ENCODE data around the gene NUTM2F.
"Not testable (repeated sequence)": the region's sequence is repeated elsewhere in the genome, so short reads cannot be mapped to it uniquely, and the experiment has no call there.

NUTM2F gene

GRCh38 chr9:94328544-94328943, at the start of gene NUTM2F:
Gene NUTM2F, minus strand, starts transcription at chr9:94328644. Its CDS starts 21 bp downstream, at chr9:94328623.
- DNase-seq (ENCODE audit: low read depth); H3K4me3 ChIP-seq (ENCODE audit: low read depth, low read length): not testable (repeated sequence)

DNA sequence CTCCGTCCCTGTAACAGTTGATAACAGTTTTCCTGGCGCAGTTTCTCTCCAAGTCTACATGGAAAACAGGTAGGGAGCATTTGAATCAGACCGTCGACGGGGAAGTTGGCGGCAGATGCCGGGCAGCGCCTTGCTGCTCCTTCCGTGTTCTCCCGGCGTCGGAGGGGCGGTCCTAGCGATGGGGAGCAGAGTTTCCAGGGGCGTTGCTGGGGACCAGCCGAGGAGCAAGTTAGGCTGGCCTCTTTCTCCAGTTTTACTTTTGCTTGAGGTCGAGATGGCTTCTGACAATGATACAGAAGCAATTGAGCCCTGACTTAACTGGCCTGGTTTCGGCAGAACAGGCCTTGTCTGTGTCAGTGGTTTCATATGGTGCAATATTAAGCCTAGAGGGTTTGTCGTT, 46.8 kb upstream of the NUTM2F start:
- H3K4me3 ChIP-seq (ENCODE audit: low read depth, low read length): peak overlapping the region; percentile 53
- DNase-seq (ENCODE audit: low read depth): not testable (repeated sequence)

GRCh38 chr9:94374176-94375056, 46.0 kb upstream of the NUTM2F start:
- DNase-seq (ENCODE audit: low read depth): peak; percentile 57
- H3K4me3 ChIP-seq (ENCODE audit: low read depth, low read length): peak overlapping the region; percentile 53

DNA sequence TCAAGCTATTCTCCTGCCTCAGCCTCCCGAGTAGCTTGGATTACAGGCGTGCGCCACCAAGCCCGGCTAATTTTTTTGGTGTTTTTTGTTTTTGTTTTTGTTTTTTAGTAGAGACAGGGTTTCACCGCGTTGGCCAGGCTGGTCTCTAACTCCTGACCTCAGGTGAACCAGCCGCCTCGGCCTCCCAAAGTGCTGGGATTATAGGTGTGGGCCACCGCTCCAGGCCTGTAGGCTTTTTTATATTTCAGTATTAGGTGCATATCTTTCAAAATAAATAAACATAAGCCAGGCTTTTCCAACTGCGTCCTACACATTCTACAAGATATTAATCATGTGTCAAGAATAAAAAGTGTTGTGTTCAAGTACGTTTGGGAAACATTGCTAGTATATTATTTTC, 45.3 kb upstream of the NUTM2F start:
- peak overlapping the region; percentile 53 for H3K4me3 ChIP-seq (ENCODE audit: low read depth, low read length)
- not testable (repeated sequence) for DNase-seq (ENCODE audit: low read depth)

DNA sequence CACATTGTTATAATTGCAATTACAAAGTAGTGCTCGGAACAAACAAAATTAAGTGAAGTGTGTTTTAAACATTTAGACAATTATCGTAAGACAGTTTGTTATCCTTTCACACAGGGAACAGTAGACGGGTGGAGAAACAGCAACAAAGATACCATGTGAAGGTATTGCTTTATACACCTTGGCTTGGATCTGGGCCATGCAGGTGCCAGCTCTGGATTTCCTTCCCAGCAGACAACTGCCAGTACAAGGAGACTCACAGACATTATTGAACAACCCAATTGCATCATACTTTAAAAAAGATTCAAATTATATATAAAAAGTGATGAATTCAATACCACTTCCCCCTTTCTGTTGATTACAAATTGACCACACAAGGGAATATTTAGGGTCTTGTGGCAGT, 41.8 kb upstream of the NUTM2F start:
- not testable (repeated sequence) for H3K4me3 ChIP-seq (ENCODE audit: low read depth, low read length); DNase-seq (ENCODE audit: low read depth)

DNA sequence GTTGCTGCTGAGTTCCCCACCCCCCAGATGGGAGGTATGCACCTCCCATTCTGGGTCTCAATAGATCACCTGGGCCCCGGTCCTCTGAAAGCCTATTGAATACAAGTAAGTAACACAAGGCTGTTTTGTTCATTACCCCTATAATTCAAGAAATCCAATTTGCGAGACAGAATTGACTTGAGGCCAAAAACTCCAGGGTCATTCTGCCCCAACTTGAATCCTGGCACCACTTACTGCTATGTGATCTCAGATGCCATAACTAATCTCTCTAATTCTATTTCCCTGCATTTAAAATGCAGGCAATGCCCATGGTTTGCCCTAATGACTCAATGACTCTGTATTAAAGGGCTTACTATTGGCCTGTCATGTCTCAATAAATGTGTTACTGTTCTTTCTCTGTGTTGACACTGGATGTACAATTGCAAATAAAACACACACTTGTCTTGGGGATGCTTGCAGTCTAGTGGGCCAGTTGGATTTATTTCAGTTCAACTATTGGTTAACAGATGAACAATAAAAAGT, 35.7 kb upstream of the NUTM2F start:
- DNase-seq (ENCODE audit: low read depth); H3K4me3 ChIP-seq (ENCODE audit: low read depth, low read length): not testable (repeated sequence)

- DNase-seq (ENCODE audit: low read depth); H3K4me3 ChIP-seq (ENCODE audit: low read depth, low read length): not testable (repeated sequence)
Observed at GRCh38 chr9:94357158-94357557, 28.7 kb upstream of the NUTM2F start.

- H3K4me3 ChIP-seq (ENCODE audit: low read depth, low read length); DNase-seq (ENCODE audit: low read depth): not testable (repeated sequence)
Observed at GRCh38 chr9:94351901-94352723, 23.7 kb upstream of the NUTM2F start.

GRCh38 chr9:94348754-94349153, 20.3 kb upstream of the NUTM2F start:
- not testable (repeated sequence) for H3K4me3 ChIP-seq (ENCODE audit: low read depth, low read length); DNase-seq (ENCODE audit: low read depth)

GRCh38 chr9:94347451-94347850, 19.0 kb upstream of the NUTM2F start:
- not testable (repeated sequence) for H3K4me3 ChIP-seq (ENCODE audit: low read depth, low read length); DNase-seq (ENCODE audit: low read depth)

DNA sequence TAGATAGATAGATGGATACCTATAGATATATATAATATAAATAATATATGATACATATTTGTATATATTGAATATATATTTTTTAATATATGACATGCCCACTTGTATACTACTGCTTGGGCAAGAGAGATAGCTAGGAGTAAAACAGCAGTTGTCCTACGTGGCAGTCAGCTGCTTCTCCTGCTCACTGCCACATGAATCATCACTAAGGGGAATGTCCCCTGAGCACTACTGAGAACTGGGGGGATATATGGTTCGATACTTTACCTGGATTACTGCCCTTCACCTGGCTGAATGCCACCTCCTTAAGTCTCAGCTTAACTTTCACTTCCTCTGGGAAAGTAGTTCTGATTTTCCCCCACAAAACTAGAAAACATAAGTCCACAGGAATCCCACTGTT, 13.3 kb upstream of the NUTM2F start:
- not testable (repeated sequence) for H3K4me3 ChIP-seq (ENCODE audit: low read depth, low read length); DNase-seq (ENCODE audit: low read depth)

- H3K4me3 ChIP-seq (ENCODE audit: low read depth, low read length); DNase-seq (ENCODE audit: low read depth): not testable (repeated sequence)
Observed at GRCh38 chr9:94340750-94341149, 12.3 kb upstream of the NUTM2F start.

DNA sequence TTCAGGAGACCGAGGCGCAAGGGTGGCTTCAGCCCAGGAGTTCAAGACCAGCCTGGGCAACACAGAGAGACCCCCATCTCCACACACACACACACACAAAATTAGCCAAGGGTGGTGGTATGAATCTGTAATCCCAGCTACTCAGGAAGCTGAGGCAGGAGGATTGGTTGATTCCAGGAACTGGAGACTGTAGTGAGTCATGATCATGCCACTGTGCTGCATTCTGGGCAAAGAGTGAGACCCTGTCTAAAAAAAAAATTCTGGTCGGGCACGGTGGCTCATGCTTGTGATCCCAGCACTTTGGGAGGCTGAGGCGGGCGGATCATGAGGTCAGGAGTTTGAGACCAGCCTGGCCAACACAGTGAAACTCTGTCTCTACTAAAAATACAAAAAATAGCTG, 11.2 kb upstream of the NUTM2F start:
- DNase-seq (ENCODE audit: low read depth); H3K4me3 ChIP-seq (ENCODE audit: low read depth, low read length): not testable (repeated sequence)

GRCh38 chr9:94338723-94339122, 10.3 kb upstream of the NUTM2F start:
- H3K4me3 ChIP-seq (ENCODE audit: low read depth, low read length); DNase-seq (ENCODE audit: low read depth): not testable (repeated sequence)

- DNase-seq (ENCODE audit: low read depth): not testable (repeated sequence)
Observed at GRCh38 chr9:94336445-94336844, 8.0 kb upstream of the NUTM2F start.

GRCh38 chr9:94325583-94325982, 2.9 kb downstream of the NUTM2F start:
- not testable (repeated sequence) for H3K4me3 ChIP-seq (ENCODE audit: low read depth, low read length); DNase-seq (ENCODE audit: low read depth)

More at GRCh38 chr9:94336445-94336844, 8.0 kb upstream of the NUTM2F start:
- H3K4me3 ChIP-seq (ENCODE audit: low read depth, low read length): not testable (repeated sequence)

DNA sequence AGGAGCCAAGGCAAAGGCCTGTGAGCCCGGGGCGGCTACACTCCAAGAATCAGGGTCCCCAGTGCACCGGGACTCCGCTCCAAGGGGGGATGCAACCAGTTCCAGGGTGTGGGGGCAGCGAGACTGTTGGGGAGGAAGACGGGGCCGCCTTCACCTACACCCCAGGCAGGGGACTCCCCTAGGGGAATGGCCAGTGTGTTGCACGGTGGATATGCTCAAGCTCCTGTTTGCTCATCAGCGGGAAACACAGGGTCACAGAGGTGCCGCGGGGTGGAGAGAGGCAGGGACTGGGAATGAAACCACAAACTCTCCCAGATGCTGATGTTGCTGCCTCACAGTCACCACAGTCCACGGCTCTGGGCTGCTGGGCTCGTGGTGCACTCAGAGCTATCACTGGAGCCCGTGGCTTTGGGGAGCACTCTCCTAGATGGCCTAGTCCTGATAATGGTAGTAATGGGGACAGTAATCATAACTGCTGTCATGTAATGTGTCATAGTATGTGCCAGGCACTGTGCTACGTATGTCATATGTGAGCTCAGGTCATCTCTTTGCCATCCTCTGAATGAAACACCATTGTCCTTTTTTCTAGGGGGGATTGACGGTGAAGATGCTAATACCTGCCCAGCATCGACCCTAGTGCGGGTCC, 5.2 kb downstream of the NUTM2F start:
- H3K4me3 ChIP-seq (ENCODE audit: low read depth, low read length); DNase-seq (ENCODE audit: low read depth): not testable (repeated sequence)

DNA sequence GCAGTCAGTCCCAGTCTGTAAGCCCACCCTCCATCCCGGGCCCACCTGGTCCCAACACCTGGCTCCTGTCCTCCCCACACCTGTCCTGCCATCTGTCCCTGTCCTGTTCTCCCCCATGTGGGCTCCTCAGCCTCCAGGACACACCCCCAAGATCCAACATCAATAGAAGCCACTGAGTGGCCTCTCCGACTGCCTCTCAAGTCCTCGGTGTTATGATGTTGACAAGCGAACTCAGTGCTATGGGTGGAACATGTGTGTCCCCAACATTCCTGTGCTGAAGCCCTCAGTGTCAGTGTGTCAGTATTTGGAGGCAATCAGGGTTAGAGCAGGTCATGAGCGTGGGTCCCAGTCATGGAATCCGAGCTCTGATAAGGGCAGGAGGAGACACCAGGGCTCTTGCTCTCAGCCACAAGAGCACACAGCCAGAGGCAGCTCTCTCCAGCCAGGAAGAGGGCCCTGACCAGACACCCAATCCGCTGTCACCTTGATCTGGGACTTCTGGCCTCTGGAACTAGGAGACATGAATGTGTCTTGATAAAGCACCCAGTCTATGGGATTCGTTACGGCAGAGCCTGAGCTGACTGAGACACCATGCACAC, 6.0 kb downstream of the NUTM2F start:
- H3K4me3 ChIP-seq (ENCODE audit: low read depth, low read length); DNase-seq (ENCODE audit: low read depth): not testable (repeated sequence)

All from LNCaP clone FGC (cell line).